IPS-18a (cell line): ENCODE data around the gene DIS3L2.

Experiments used
- H3K27ac ChIP-seq: one replicate; pipeline ENCODE4 v1.5.1; 2013; ENCODE audit warnings: low read length
- H3K27me3 ChIP-seq: one replicate; pipeline ENCODE4 v1.6.1; 2013; ENCODE audit warnings: mild to moderate bottlenecking, low read length; ENCODE audit not compliant: control insufficient read depth, insufficient read depth
- H3K36me3 ChIP-seq: one replicate; pipeline ENCODE4 v1.6.1; 2013; ENCODE audit warnings: low read depth, low read length; ENCODE audit not compliant: control insufficient read depth
- H3K4me1 ChIP-seq: one replicate; pipeline ENCODE4 v1.6.1; 2013; ENCODE audit warnings: low read depth, low read length; ENCODE audit not compliant: control insufficient read depth
- H3K4me3 ChIP-seq: one replicate; pipeline ENCODE4 v1.5.1; 2013; ENCODE audit warnings: low read length
- H3K9ac ChIP-seq: one replicate; pipeline ENCODE4 v1.6.1; 2013; ENCODE audit warnings: mild to moderate bottlenecking, low read length, moderate library complexity
- H3K9me3 ChIP-seq: one replicate; pipeline ENCODE4 v1.6.1; 2013; ENCODE audit warnings: low read depth, low read length; ENCODE audit not compliant: control insufficient read depth

The DIS3L2 gene

DNA sequence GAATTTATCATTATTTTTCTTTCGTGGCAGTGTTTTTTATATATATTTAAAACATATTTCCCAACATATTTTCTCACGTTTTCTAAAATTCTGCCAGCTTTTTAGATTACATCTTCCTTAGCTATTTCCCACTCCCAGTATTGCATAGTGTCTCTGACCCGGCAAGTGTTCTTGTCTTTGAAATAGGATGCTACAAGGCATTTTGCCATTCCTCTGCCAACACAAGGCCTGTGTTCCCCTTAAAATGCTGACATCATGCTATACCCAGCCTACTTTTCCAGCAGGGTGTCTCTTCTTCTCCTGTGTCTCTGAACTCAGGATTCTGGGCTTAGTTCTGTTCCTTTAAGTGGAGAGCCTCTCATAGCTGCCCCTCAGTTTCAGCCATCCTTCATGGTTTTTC lies 115.2 kb downstream of the DIS3L2 start:
- Histone ChIP-seq H3K4me3 (no peak overlapping the region), H3K27me3 (no peaks in the 10 kb centered on the region), H3K9ac (no peak overlapping the region), H3K36me3 (no peaks in the 10 kb centered on the region), H3K27ac (no peak overlapping the region), H3K9me3 (no peaks in the 10 kb centered on the region), H3K4me1 (no peaks in the 10 kb centered on the region)

GRCh38 chr2:232085164-232085563 lies 123.7 kb downstream of the DIS3L2 start:
- no peaks in the 10 kb centered on the region for H3K4me1 ChIP-seq
- no peaks in the 10 kb centered on the region for H3K27me3 ChIP-seq
- peaks cover 4% of the 10 kb centered on the region for H3K9me3 ChIP-seq
- H3K36me3 ChIP-seq: no peaks in the 10 kb centered on the region
- no peak overlapping the region for H3K9ac ChIP-seq
- H3K4me3 ChIP-seq: no peak overlapping the region
- no peak overlapping the region for H3K27ac ChIP-seq

DNA sequence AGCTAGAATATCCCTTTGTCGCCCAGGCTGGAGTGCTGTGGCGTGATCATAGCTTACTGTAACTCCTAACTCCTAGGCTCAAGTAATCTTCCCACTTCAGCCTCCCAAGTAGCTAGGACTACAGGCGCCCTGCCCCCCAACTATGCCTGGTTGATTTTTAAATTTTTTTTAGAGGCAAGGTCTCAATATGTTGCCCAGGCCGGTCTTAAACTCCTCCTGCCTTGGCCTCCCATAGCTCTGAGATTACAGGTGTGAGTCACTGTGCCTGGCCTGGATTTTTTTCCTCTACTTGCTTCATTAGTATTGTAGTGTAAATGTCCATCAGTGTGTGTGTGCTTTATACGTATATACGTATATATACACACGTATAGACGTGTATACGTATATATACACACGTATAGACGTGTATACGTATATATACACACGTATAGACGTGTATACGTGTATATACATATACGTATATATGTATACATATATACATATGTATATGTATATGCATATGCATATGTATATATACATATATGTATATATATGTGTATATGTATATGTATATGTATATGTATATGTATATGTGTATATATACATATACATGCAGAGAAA lies 124.4 kb downstream of the DIS3L2 start:
- H3K27me3 ChIP-seq: no peaks in the 10 kb centered on the region
- no peak overlapping the region for H3K9ac ChIP-seq
- peaks cover 4% of the 10 kb centered on the region for H3K9me3 ChIP-seq
- no peaks in the 10 kb centered on the region for H3K4me1 ChIP-seq
- H3K36me3 ChIP-seq: no peaks in the 10 kb centered on the region
- no peak overlapping the region for H3K27ac ChIP-seq
- H3K4me3 ChIP-seq: no peak overlapping the region

- no peak overlapping the region for H3K27ac ChIP-seq
- no peak overlapping the region for H3K4me3 ChIP-seq
- H3K9me3 ChIP-seq: no peaks in the 10 kb centered on the region
- no peak overlapping the region for H3K9ac ChIP-seq
- no peaks in the 10 kb centered on the region for H3K27me3 ChIP-seq
- no peaks in the 10 kb centered on the region for H3K36me3 ChIP-seq
- no peaks in the 10 kb centered on the region for H3K4me1 ChIP-seq
Measured at GRCh38 chr2:232088771-232089170, 127.3 kb downstream of the DIS3L2 start.

DNA sequence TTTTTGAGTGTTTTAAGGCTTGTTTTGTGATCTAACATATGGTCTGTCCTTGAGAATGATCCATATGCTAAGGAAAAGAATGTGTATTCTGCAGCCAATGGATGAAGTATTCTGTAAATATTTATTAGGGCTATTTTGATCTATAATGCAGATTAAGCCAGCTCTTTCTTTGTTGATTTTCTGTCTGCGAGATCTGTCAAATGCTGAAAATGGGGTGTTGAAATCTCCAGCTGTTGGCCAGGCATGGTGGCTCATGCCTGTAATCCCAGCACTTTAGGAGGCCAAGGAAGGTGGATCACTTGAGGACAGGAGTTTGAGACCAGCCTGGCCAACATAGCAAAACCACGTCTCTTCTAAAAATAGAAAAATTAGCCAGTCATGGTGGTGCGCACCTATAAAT lies 132.7 kb downstream of the DIS3L2 start:
- Histone ChIP-seq H3K9ac (no peak overlapping the region), H3K36me3 (no peaks in the 10 kb centered on the region)

DNA sequence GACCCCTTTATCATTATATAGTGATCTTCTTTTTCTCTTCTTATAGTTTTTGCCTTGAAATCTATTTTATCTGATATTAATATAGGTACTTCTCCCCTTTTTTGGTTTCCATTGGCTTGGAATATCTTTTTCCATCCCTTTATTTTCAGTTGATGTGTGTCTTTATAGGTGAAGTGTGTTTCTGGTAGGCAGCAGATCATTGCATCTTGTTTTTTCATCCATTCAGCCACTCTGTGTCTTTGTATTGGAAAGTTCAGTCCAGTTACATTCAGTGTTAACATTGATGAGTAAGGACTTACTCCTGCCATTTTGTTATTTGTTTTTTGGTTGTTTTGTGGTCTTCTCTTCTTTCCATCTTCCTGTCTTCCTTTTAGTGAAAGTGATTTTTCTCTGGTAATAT lies 133.4 kb downstream of the DIS3L2 start:
- Histone ChIP-seq H3K4me3 (no peak overlapping the region), H3K9ac (no peak overlapping the region), H3K27ac (no peak overlapping the region), H3K36me3 (no peaks in the 10 kb centered on the region), H3K9me3 (no peaks in the 10 kb centered on the region), H3K27me3 (no peaks in the 10 kb centered on the region), H3K4me1 (no peaks in the 10 kb centered on the region)

More for the DNA sequence above, 132.7 kb downstream of the DIS3L2 start:
- no peaks in the 10 kb centered on the region for H3K4me1 ChIP-seq
- H3K27ac ChIP-seq: no peak overlapping the region
- no peaks in the 10 kb centered on the region for H3K9me3 ChIP-seq
- H3K27me3 ChIP-seq: no peaks in the 10 kb centered on the region
- H3K4me3 ChIP-seq: no peak overlapping the region

DNA sequence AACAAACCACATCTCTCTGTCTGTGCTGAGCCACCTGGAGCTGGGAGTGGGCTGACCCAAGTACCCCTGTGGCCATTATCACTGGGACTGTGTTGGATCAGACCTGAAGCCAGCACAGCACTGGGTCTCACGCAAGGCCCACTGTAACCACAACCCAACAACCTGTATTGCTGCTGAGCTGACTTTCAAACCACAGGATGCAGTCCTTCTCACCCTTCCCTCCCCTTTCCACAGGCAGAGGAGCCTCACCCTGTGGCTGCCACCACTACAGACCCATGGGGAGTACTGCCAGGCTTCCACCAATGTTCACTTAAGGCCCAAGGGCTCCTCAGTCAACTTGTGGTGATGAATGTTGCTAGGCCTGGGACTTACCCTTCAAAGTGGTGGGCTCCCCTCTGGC lies 135.7 kb downstream of the DIS3L2 start:
- Histone ChIP-seq H3K4me1 (no peaks in the 10 kb centered on the region), H3K36me3 (no peaks in the 10 kb centered on the region), H3K9me3 (no peaks in the 10 kb centered on the region), H3K27me3 (no peaks in the 10 kb centered on the region), H3K27ac (no peak overlapping the region), H3K4me3 (no peak overlapping the region), H3K9ac (no peak overlapping the region)

DNA sequence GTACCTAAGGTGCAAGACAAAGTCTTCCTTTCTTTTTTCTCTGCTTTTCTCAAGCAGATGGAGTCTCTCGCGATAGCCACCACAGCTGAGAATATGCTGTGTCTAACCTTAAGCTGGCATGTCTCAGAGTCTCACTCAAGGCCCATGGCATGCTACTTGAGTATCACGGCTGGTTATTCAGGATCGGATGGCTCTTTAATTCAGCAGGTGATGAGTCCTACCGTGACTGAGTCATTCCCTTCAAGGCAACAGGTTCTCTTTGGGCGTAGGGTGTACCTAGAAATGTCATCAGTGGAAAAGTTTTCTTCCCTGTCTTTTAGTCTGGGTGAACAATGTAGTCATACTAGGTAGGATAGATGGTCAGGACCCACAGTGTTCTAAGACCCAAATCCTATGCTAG lies 136.2 kb downstream of the DIS3L2 start:
- Histone ChIP-seq H3K4me3 (no peak overlapping the region), H3K27me3 (no peaks in the 10 kb centered on the region), H3K36me3 (no peaks in the 10 kb centered on the region), H3K9me3 (no peaks in the 10 kb centered on the region), H3K4me1 (no peaks in the 10 kb centered on the region), H3K9ac (no peak overlapping the region), H3K27ac (no peak overlapping the region)

DNA sequence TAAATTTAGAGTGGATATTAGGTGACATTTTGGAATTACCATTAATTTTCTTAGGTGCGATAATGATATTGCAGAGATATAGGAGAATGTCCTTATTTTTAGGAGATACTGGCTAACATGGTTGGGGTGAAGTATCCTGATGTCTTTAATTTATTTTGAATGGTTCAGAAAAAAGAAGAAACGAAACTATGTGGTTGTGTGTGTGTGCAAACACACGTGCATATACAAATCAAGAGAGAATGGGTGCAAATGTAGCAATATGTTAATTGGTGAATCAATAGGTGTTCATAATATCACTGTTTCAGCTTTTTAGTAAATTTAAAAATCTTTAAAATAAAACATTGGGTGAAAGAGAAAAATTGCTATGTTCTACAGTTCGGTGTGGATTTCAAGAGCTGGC lies 140.9 kb downstream of the DIS3L2 start:
- Histone ChIP-seq H3K4me3 (no peak overlapping the region), H3K9ac (no peak overlapping the region)

DNA sequence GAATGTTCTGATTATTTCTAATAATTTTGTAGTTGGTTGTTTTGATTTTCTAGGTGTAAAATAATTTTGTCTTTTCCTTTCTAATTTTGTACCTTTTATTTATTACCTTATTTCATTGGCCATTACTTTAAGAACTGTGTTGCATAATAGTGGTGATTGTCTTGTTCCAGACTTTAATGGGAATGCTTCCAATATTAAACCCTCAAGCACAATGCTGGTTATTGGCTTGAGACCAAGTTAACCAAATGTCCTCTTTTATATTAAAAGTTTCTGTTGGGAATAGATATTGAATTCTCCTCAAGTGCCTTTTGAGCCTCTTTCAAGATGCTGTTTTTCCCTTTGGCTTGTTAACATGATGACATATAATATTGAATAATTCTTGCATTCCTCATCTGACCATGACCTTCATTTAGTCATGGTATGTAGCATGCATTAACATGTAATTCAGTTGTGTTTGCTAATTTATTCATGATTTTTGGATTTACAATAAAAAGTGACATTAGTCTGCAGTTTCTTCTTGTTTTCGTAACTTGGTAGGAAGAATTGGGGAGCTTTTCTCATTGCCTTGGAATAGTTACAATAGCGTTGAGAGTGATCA lies 141.7 kb downstream of the DIS3L2 start:
- H3K9me3 ChIP-seq: no peaks in the 10 kb centered on the region

More for the DNA sequence above, 140.9 kb downstream of the DIS3L2 start:
- Histone ChIP-seq H3K9me3 (no peaks in the 10 kb centered on the region), H3K27ac (no peak overlapping the region), H3K36me3 (no peaks in the 10 kb centered on the region), H3K27me3 (no peaks in the 10 kb centered on the region), H3K4me1 (no peaks in the 10 kb centered on the region)

DNA sequence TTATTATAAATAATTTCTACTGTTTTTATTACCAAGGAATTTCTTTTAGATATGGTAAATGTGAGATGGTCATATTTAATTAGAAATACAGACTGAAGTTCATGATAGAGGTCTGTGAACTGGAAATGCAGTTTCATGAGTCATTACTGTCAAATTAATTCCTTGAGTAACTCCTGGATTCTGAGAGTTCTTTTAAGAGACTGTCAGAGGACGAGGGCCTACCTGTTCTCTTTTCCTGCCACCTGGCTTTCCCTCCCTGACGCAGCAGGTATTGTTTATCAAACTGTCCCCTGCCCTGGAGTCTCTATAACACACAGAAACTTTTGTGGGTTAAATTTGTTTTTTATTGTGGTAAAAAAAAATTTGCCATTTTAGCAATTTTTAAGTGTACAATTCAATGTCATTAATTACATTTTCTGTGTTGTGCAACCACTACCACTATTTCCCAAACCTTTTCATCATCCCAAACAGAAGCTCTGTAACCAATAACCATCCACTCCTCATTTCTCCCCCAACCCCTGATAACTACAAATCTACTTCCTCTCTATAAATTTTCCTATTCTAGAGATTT lies 142.6 kb downstream of the DIS3L2 start:
- H3K4me1 ChIP-seq: no peaks in the 10 kb centered on the region
- H3K9ac ChIP-seq: no peak overlapping the region
- H3K27ac ChIP-seq: no peak overlapping the region
- H3K9me3 ChIP-seq: no peaks in the 10 kb centered on the region
- no peak overlapping the region for H3K4me3 ChIP-seq
- H3K36me3 ChIP-seq: no peaks in the 10 kb centered on the region
- H3K27me3 ChIP-seq: no peaks in the 10 kb centered on the region

More for the DNA sequence above, 141.7 kb downstream of the DIS3L2 start:
- no peak overlapping the region for H3K9ac ChIP-seq
- H3K4me1 ChIP-seq: no peaks in the 10 kb centered on the region
- H3K27me3 ChIP-seq: no peaks in the 10 kb centered on the region
- no peak overlapping the region for H3K4me3 ChIP-seq
- H3K27ac ChIP-seq: no peak overlapping the region
- H3K36me3 ChIP-seq: no peaks in the 10 kb centered on the region

DNA sequence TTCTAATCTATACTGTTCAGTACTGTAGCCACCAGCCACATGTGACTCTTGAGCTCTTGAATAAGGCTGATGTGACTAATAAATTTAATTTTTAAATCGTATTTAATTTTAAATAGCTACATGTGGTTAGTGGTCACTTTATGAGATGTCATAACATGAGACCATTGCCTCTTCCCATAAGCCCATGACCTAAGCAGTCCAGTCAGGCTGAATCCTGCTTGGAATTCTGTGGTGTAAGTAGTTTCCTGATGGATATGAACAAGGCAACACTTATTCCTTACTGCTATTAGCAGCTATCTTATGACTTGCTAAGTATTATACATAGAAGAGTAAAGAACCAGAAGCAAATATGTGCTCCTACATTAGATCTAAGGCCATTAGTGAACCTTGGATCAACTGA lies 150.0 kb downstream of the DIS3L2 start:
- no peak overlapping the region for H3K4me3 ChIP-seq

More for the DNA sequence above, 150.0 kb downstream of the DIS3L2 start:
- no peaks in the 10 kb centered on the region for H3K9me3 ChIP-seq
- no peaks in the 10 kb centered on the region for H3K4me1 ChIP-seq
- no peaks in the 10 kb centered on the region for H3K36me3 ChIP-seq
- no peak overlapping the region for H3K9ac ChIP-seq
- no peak overlapping the region for H3K27ac ChIP-seq
- no peaks in the 10 kb centered on the region for H3K27me3 ChIP-seq
